ENCODE measurements around the gene KRTAP5-3. TPM values are rescaled to one million over a fixed set of nuclear protein-coding genes. Genes with fewer than 3 reads are reported as not detected.
"Not testable (repeated sequence)": the region's sequence is repeated elsewhere in the genome, so short reads cannot be mapped to it uniquely, and the experiment has no call there.

Gene KRTAP5-3
- total and polyA plus RNA-seq, 2 experiments from 2014 or later: not detected

- H3K9me2 ChIP-seq (replicated peaks; ENCODE audit: insufficient read depth): no peaks in the 10 kb centered on the region
- H3K4me3 ChIP-seq: no peak overlapping the region
- H3K79me2 ChIP-seq: no peaks in the 10 kb centered on the region
- WGBS (ENCODE audit: low lambda C conversion rate, missing lambda C conversion rate): 92% methylated on average over 11 of the region's 11 CpGs
- no peak overlapping the region for H2AFZ ChIP-seq
- no peak overlapping the region for H3K27ac ChIP-seq
- DNase-seq (ENCODE audit: low spot score): no peak
- no peaks in the 10 kb centered on the region for H4K20me1 ChIP-seq (ENCODE audit: insufficient read depth, poor library complexity, severe bottlenecking)
- no peak for TF ChIP-seq EZH2 (IDR thresholded peaks at IDR 0.05; ENCODE audit: borderline replicate concordance)
- TF ChIP-seq CTCF (IDR thresholded peaks at IDR 0.05; ENCODE audit: poor library complexity): no peak
- no peak for TF ChIP-seq EZH2phosphoT487 (IDR thresholded peaks at IDR 0.05; ENCODE audit: low read depth, severe bottlenecking, unreplicated experiment)
- no peaks in the 10 kb centered on the region for H3K4me1 ChIP-seq (ENCODE audit: insufficient read depth)
- no peaks in the 10 kb centered on the region for H3K36me3 ChIP-seq (replicated peaks; ENCODE audit: insufficient read depth, low read depth)
- no peak overlapping the region for H3K4me2 ChIP-seq
- H3K27me3 ChIP-seq: peaks cover 10% of the 10 kb centered on the region
- H3K9me3 ChIP-seq (ENCODE audit: low read depth): no peaks in the 10 kb centered on the region
Measured at GRCh38 chr11:1604181-1604580, 4.1 kb downstream of the KRTAP5-3 start.

DNA sequence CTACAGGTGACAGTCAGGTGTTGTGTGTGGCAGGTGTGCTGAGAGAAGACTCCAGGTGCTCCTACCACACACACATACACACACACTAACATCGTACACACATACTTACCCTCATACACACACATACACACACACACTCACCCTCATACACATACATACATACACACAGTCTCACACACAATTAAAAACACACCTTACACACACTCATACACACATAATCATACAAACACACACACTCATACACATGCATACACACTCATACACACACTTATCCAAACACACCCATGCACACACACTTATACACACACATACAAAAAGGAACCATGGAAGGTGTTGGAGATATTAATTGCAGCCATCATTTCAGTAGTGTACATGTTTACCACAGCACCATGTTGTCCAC lies 4.6 kb downstream of the KRTAP5-3 start:
- no peaks in the 10 kb centered on the region for H3K4me1 ChIP-seq (ENCODE audit: insufficient read depth)
- H3K27ac ChIP-seq: no peak overlapping the region
- DNase-seq (ENCODE audit: low spot score): no peak
- WGBS (ENCODE audit: low lambda C conversion rate, missing lambda C conversion rate): 89% methylated on average over 1 of the region's 1 CpG
- no peak for TF ChIP-seq CTCF (IDR thresholded peaks at IDR 0.05; ENCODE audit: poor library complexity)
- no peak for TF ChIP-seq EZH2phosphoT487 (IDR thresholded peaks at IDR 0.05; ENCODE audit: low read depth, severe bottlenecking, unreplicated experiment)
- no peak for TF ChIP-seq EZH2 (IDR thresholded peaks at IDR 0.05; ENCODE audit: borderline replicate concordance)
- no peak overlapping the region for H2AFZ ChIP-seq
- H3K27me3 ChIP-seq: peaks cover 10% of the 10 kb centered on the region
- no peaks in the 10 kb centered on the region for H3K9me3 ChIP-seq (ENCODE audit: low read depth)
- no peaks in the 10 kb centered on the region for H3K79me2 ChIP-seq
- no peaks in the 10 kb centered on the region for H3K36me3 ChIP-seq (replicated peaks; ENCODE audit: insufficient read depth, low read depth)
- H3K9me2 ChIP-seq (replicated peaks; ENCODE audit: insufficient read depth): no peaks in the 10 kb centered on the region
- H3K4me3 ChIP-seq: no peak overlapping the region
- no peaks in the 10 kb centered on the region for H4K20me1 ChIP-seq (ENCODE audit: insufficient read depth, poor library complexity, severe bottlenecking)
- H3K4me2 ChIP-seq: no peak overlapping the region

DNA sequence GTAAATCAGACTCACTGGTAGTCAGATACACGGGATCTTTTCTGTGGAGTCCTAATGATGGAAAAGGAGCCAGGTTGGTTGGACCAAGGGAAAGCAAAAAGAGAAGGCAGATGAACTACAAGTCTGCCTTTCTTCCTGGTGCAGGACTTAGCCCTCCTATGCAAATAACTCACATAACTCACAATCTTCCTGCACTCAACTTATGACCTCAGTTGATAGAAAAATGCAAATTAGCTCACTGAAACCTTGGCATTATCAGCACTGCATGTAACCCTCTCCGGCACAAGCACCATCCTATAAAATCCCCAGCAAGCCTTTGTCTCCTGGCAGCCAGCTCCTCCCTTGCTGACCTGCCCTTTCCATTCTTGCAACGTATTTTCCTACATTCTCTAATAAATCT lies 6.6 kb downstream of the KRTAP5-3 start:
- H3K36me3 ChIP-seq (replicated peaks; ENCODE audit: insufficient read depth, low read depth); H3K27ac ChIP-seq; H3K9me2 ChIP-seq (replicated peaks; ENCODE audit: insufficient read depth); H3K79me2 ChIP-seq; H3K4me1 ChIP-seq (ENCODE audit: insufficient read depth); H3K27me3 ChIP-seq; H3K4me3 ChIP-seq; DNase-seq (ENCODE audit: low spot score); H3K4me2 ChIP-seq; H3K9me3 ChIP-seq (ENCODE audit: low read depth); H4K20me1 ChIP-seq (ENCODE audit: insufficient read depth, poor library complexity, severe bottlenecking); H2AFZ ChIP-seq: not testable (repeated sequence)
- WGBS (ENCODE audit: low lambda C conversion rate, missing lambda C conversion rate): 73% methylated on average over 3 of the region's 3 CpGs

DNA sequence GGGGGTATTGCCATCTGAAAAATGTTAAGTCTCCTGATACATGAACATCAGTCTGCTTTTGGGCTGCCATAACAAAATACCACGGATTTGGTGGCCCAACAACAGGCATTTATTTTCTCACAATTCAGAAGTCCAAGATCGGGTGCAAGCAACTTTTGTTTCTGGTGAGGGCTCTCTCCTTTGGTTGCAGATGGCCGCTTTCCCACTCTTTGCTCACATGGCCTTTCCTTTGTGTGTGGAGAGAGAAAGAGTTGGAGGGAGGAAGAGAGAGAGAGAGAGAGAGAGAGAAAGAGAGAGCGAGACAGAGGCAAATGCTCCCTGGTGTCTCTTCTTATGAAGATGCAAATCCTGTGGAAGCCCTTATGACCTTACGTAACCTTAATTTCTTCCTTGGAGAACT lies 7.6 kb downstream of the KRTAP5-3 start:
- H3K4me2 ChIP-seq: no peak overlapping the region
- H2AFZ ChIP-seq: no peak overlapping the region
- no peaks in the 10 kb centered on the region for H3K9me2 ChIP-seq (replicated peaks; ENCODE audit: insufficient read depth)
- 71% methylated on average over 5 of the region's 5 CpGs for WGBS (ENCODE audit: low lambda C conversion rate, missing lambda C conversion rate)
- no peak overlapping the region for H3K4me3 ChIP-seq
- H3K4me1 ChIP-seq (ENCODE audit: insufficient read depth): no peaks in the 10 kb centered on the region
- H4K20me1 ChIP-seq (ENCODE audit: insufficient read depth, poor library complexity, severe bottlenecking): no peaks in the 10 kb centered on the region
- no peaks in the 10 kb centered on the region for H3K79me2 ChIP-seq
- H3K9me3 ChIP-seq (ENCODE audit: low read depth): no peaks in the 10 kb centered on the region
- peaks cover 5% of the 10 kb centered on the region for H3K27me3 ChIP-seq
- no peak for TF ChIP-seq CTCF (IDR thresholded peaks at IDR 0.05; ENCODE audit: poor library complexity)
- TF ChIP-seq EZH2phosphoT487 (IDR thresholded peaks at IDR 0.05; ENCODE audit: low read depth, severe bottlenecking, unreplicated experiment): no peak
- H3K36me3 ChIP-seq (replicated peaks; ENCODE audit: insufficient read depth, low read depth): no peaks in the 10 kb centered on the region
- DNase-seq (ENCODE audit: low spot score): no peak
- no peak overlapping the region for H3K27ac ChIP-seq

Measured in hepatocyte (in vitro differentiated cells).